ENCODE data around the gene C1orf35. TPM values are rescaled to one million over a fixed set of nuclear protein-coding genes. Genes with fewer than 3 reads are reported as not detected.

The C1orf35 gene
- total and polyA plus RNA-seq, 9 of the 15 experiments (the other 6 are each of a cell fraction or from before 2014, with no cell fraction given) = 3.2 to 48.7 (median 12.5) TPM

DNA sequence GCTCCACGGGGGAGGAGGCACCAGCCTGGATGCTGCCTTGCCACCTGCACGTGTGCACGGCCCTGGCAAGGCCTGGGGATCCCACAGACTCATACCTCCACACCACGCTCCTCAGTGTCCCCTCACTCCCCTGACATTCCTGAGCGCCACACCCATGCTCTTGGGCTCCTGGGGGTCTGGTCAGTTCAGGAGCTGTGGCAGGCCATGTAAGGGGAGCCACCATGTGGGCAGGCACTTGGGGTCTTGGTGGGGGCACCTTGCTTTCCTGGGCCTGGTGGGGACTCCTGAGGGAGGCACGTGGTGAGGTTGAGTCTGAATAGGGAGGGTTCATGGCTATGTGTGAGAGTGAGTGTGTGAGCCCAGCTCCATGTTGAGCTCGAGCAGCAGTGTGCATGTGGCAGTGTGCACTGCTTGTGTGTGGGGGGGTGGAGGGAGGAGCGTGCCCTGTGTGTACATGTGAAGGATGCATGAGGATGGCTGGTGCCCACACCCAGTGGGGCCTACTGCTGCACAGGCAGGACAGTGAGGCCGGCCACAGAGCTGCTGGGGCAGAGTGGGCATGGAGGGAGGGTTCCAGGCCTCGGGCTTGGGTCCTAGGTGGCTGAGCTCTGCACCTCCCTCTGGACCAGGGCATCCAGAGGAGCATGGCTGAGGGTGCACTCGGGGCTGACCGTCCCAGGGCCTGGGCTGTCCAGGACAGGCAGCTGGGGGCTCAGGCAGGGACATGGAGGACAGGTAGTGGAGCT, 48.2 kb upstream of the C1orf35 start (continued):
- TF ChIP-seq, protein P1, sequence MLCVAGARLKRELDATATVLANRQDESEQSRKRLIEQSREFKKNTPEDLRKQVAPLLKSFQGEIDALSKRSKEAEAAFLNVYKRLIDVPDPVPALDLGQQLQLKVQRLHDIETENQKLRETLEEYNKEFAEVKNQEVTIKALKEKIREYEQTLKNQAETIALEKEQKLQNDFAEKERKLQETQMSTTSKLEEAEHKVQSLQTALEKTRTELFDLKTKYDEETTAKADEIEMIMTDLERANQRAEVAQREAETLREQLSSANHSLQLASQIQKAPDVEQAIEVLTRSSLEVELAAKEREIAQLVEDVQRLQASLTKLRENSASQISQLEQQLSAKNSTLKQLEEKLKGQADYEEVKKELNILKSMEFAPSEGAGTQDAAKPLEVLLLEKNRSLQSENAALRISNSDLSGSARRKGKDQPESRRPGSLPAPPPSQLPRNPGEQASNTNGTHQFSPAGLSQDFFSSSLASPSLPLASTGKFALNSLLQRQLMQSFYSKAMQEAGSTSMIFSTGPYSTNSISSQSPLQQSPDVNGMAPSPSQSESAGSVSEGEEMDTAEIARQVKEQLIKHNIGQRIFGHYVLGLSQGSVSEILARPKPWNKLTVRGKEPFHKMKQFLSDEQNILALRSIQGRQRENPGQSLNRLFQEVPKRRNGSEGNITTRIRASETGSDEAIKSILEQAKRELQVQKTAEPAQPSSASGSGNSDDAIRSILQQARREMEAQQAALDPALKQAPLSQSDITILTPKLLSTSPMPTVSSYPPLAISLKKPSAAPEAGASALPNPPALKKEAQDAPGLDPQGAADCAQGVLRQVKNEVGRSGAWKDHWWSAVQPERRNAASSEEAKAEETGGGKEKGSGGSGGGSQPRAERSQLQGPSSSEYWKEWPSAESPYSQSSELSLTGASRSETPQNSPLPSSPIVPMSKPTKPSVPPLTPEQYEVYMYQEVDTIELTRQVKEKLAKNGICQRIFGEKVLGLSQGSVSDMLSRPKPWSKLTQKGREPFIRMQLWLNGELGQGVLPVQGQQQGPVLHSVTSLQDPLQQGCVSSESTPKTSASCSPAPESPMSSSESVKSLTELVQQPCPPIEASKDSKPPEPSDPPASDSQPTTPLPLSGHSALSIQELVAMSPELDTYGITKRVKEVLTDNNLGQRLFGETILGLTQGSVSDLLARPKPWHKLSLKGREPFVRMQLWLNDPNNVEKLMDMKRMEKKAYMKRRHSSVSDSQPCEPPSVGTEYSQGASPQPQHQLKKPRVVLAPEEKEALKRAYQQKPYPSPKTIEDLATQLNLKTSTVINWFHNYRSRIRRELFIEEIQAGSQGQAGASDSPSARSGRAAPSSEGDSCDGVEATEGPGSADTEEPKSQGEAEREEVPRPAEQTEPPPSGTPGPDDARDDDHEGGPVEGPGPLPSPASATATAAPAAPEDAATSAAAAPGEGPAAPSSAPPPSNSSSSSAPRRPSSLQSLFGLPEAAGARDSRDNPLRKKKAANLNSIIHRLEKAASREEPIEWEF (CRISPR knock-in tag; IDR thresholded peaks at IDR 0.05) = no peak
- TF ChIP-seq PML (IDR thresholded peaks at IDR 0.05; ENCODE audit: low read length) (no peak), KDM1A (IDR thresholded peaks at IDR 0.05) (peak in 1 of 2 experiments; percentile 45; a peak in 1 of 4 replicates), IRF2 (CRISPR knock-in tag; IDR thresholded peaks at IDR 0.05) (0 out of 2 replicates have a peak, but pooled peaks have one; percentile 35), THRAP3 (IDR thresholded peaks at IDR 0.05; ENCODE audit: borderline replicate concordance) (no peak), ZNF124 (CRISPR knock-in tag; IDR thresholded peaks at IDR 0.05) (0 out of 2 replicates have a peak, but pooled peaks have one; percentile 35), ZNF197 (CRISPR knock-in tag; IDR thresholded peaks at IDR 0.05; ENCODE audit: low read depth) (no peak), SIN3B (IDR thresholded peaks at IDR 0.05; ENCODE audit: low read depth) (no peak), NFYB (IDR thresholded peaks at IDR 0.05; ENCODE audit: extremely low read depth, insufficient read length) (no peak), ETV6 (IDR thresholded peaks at IDR 0.05; ENCODE audit: borderline replicate concordance in 1 of 2, low read depth in 2 of 2, low read length in 1 of 2) (no peak), ETV6 (CRISPR knock-in tag; IDR thresholded peaks at IDR 0.05; ENCODE audit: borderline replicate concordance) (no peak), PCBP1 (IDR thresholded peaks at IDR 0.05; ENCODE audit: low read depth, low read length, poor library complexity, severe bottlenecking) (no peak)
- TF ChIP-seq, protein P2, sequence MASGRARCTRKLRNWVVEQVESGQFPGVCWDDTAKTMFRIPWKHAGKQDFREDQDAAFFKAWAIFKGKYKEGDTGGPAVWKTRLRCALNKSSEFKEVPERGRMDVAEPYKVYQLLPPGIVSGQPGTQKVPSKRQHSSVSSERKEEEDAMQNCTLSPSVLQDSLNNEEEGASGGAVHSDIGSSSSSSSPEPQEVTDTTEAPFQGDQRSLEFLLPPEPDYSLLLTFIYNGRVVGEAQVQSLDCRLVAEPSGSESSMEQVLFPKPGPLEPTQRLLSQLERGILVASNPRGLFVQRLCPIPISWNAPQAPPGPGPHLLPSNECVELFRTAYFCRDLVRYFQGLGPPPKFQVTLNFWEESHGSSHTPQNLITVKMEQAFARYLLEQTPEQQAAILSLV (tag; IDR thresholded peaks at IDR 0.05) = no peak
- TF ChIP-seq, protein P3, sequence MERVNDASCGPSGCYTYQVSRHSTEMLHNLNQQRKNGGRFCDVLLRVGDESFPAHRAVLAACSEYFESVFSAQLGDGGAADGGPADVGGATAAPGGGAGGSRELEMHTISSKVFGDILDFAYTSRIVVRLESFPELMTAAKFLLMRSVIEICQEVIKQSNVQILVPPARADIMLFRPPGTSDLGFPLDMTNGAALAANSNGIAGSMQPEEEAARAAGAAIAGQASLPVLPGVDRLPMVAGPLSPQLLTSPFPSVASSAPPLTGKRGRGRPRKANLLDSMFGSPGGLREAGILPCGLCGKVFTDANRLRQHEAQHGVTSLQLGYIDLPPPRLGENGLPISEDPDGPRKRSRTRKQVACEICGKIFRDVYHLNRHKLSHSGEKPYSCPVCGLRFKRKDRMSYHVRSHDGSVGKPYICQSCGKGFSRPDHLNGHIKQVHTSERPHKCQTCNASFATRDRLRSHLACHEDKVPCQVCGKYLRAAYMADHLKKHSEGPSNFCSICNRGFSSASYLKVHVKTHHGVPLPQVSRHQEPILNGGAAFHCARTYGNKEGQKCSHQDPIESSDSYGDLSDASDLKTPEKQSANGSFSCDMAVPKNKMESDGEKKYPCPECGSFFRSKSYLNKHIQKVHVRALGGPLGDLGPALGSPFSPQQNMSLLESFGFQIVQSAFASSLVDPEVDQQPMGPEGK (CRISPR knock-in tag; IDR thresholded peaks at IDR 0.05; ENCODE audit: borderline replicate concordance) = no peak
